Stomach (tissue), 4 donors: ENCODE results near the gene SYNGR3.

ENCODE experiments used
- CTCF ChIP-seq, 7 experiments: fragments of 450-650 bp in 4 of 7; fragments of 200-600 bp in 3 of 7; sonication (generic) in 3 of 7; IDR thresholded peaks; one replicate each; pipeline ENCODE4 v1.5.1; 2016 to 2019; ENCODE audit warnings: antibody characterized with exemption in 7 of 7, control low read depth in 2 of 7, mild to moderate bottlenecking in 1 of 7
- POLR2A ChIP-seq, 4 donors: fragments of 450-650 bp; IDR thresholded peaks; one replicate each; pipeline ENCODE4 v1.6.1; 2016; ENCODE audit warnings: antibody characterized with exemption in 4 of 4, control low read depth in 2 of 4, mild to moderate bottlenecking in 1 of 4, moderate library complexity in 1 of 4

DNA sequence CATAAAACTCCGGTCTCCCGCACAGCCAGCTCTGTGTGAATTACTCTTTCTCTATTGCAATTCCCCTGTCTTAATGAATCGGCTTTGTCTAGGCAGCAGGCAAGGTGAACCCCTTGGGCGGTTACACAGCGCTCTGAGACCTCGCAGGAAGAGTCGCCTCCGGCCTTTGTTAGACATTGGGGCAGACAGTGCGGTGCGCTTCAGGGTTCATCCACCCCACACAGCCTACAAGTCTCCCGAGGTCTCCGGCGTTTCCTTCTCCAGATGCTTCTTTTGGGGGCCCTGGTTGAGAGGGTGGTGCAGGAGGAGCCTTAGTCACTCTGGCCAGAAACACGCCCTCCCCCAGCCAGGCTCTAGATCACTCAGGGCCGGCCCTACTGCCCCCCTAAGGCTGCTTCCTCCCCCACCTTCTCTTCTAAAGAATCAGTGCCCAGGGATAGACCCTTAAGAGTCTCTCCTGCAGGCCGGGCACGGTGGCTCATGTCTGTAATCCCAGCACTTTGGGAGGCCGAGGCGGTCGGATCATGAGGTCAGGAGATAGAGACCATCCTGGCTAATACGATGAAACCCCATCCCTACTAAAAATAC, 45.1 kb upstream of the SYNGR3 start:
- TF ChIP-seq CTCF (IDR thresholded peaks at IDR 0.05) (no peak), POLR2A (IDR thresholded peaks at IDR 0.05) (no peak)
